GM18517 (cell line): Measurements from ENCODE around the gene MKLN1.
A peak's percentile ranks its signal among the peaks of the same experiment; 100 is the strongest.
"Not testable (repeated sequence)": the region's sequence is repeated elsewhere in the genome, so short reads cannot be mapped to it uniquely, and the experiment has no call there.

Experiments used
- ATAC-seq: cut with Tn5 transposase; IDR thresholded peaks from one replicate; pipeline ENCODE4 v1.9.1; 2021; ENCODE audit warnings: mild to moderate bottlenecking, moderate library complexity; ENCODE audit not compliant: unreplicated experiment

MKLN1 gene

DNA sequence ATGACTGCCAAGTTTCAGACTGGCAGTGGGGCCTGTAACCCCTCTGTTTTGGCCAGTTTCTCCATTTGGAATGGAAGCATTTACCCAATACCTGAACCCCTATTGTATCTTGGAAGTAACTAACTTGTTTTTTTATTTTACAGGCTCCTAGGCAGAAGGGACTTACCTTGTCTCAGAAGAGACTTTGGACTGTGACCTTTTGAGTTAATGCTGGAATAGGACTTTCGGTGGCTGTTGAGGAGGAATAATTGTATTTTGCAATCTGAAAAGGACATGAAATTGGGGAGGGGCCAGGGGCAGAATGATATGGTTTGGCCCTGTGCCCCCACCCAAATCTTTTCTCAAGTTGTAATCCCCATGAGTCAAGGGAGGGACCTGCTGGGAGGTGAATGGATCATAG, 20.0 kb upstream of the MKLN1 start:
- ATAC-seq = no peak

DNA sequence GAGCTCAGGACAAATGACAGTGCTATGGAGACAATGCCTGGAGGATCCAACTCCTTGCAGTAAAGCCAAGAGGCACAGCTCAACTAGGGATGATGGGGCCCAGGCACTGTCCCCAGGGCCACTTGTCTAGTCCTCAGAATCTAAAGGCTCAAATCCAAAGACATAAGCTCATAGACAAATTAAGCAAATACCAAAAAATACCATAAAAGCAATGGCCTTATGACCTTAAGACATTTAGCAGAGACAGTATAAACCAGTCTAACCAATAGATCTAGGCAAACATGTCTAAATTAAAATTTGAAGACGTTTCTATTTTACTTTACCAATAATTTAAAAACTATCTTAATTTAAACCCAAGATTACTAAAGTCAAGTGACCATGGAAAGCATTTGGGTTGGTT, 14.8 kb upstream of the MKLN1 start:
- no peak for ATAC-seq

DNA sequence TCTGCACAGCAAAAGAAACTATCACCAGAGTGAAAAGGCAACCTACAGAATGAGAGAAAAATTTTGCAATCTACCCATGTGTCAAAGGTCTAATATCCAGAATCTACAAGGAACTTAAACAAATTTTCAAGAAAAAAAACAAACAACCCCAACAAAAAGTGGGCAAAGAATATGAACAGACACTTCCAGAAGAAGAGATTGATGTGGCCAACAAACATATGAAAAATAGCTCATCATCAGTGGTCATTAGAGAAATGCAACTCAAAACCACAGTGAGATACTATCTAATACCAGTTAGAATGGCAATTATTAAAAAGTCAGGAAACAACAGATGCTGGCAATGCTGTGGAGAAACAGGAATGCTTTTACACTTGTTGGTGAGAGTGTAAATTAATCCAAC, 7.1 kb upstream of the MKLN1 start:
- no peak for ATAC-seq

DNA sequence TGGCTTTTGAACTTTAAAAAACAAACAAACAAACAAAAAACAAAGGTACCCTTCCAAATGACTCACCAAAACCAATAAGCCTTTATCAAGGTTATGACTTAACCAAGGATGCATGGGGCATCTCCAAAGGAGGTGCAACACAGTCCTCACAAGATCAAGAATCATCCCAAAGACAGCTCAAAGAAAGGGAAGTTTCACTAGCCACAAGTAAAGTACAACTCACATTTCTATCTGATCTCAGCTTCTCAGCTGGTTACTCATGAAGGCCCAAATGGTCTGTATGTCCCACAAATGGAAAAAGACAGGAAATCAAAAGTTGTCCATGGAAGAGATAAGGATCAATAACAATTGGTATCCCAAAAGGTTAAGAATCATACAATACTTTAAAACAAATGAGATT, 6.0 kb upstream of the MKLN1 start:
- no peak for ATAC-seq

DNA sequence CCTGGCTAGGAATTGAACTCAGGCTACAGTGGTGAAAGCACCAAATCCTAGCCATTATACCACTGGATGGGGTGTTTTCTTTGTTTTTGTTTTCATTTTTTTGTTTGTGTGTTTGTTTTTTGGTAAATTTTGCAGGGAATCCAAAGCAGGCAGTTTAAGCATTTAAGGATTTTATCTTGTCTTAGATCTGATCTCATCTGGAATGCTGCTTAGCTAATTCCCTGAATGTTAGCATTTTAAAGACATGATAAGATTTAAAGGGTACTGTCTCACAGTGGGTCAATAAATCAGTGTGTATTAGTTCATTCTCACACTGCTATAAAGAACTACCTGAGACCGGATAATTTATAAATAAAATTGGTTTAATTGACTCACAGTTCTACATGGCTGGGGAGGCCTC, 5.6 kb upstream of the MKLN1 start:
- ATAC-seq = no peak

DNA sequence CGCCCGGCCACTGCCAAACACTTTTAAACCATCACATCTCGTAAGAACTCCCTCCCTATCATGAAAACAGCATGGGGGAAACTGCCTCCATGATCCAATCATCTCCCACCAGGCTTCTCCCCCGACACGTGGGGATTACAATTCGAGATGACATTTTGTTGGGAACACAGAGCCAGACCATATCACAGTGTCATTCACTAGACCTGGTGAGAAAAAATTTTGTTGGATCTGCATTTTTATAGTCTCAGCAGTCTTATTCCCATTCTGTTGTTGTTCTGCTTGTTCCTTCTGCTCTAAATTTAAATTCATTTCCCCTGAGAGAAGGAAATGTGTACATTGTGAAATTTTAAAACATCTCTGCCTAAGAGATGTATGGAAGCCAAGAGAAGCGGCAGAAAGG, 4.8 kb upstream of the MKLN1 start:
- ATAC-seq = no peak

DNA sequence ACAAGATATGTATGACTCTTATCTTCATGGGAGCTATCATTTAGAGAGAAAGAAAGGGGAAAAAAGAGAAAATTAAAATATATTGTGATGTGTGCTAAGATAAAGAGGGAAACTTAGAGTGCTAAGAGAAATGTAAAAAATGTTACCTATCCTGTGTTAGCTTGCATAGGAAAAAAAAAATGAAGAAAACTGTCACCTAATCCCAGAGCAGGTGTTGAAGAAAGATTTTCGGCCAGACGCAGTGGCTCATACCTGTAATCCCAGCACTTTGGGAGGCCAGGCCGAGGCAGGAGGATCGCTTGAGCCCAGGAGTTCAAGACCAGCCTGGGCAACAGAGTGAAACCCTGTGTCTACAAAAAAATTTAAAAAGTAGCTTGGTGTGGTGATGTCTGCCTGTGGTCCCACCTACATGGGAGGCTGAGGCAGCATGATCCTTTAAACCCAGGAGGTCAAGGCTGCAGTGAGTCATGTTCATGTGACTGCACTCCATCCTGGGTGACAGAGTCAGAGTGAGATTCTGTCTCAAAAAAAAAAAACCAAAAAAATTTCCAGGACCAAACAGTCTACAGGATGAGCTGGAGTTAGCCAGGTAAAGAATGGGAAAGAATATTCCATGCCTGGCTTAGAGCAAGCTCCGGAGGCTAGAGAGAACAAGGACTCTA, 2.4 kb upstream of the MKLN1 start:
- ATAC-seq = no peak

DNA sequence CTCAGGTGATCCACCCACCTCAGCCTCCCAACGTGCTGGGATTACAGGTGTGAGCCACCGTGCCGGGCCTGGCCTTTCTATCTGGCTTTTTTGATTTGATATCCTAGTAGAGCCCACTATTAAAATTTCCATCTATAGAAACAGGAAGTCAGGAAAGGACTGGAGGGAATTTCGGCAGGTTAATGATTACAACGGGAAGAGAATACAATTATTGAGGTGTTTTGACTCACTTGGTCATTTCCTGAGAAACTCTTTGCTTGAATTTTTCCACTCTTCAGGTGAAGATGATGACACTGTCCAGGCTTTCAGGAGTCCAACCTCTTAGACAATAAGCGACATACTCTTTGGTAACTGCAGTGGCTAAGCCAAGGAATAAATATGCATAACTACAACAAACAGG, 1.1 kb upstream of the MKLN1 start:
- ATAC-seq = no peak

DNA sequence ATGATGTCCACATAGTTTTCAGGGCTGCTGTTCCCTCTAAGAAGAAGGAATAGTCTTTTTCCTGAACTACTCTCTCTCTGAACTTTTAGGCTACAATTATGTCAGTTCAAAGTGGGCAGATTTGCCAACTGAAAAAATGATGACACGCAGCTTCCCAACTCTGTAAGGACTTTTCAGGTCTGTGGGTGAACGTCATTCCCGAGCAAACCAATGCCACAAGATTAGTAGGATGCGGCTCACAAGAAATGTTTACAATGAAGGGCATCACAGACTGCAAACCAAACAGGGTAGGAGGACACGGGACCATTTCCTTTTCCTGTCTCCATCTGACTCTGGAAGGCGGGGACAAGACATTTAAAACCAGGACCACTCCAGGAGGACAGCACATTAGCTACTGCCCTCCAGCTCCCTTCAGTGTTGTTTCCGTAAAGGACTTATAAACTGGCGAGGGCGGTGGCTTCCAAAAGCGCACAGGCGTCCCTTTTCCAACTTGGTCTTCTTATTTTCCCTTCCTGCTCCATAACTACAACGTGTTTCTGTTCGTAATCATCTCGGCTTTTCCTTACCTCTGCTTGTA, 539 bp upstream of the MKLN1 start:
- peak; percentile 3 for ATAC-seq

DNA sequence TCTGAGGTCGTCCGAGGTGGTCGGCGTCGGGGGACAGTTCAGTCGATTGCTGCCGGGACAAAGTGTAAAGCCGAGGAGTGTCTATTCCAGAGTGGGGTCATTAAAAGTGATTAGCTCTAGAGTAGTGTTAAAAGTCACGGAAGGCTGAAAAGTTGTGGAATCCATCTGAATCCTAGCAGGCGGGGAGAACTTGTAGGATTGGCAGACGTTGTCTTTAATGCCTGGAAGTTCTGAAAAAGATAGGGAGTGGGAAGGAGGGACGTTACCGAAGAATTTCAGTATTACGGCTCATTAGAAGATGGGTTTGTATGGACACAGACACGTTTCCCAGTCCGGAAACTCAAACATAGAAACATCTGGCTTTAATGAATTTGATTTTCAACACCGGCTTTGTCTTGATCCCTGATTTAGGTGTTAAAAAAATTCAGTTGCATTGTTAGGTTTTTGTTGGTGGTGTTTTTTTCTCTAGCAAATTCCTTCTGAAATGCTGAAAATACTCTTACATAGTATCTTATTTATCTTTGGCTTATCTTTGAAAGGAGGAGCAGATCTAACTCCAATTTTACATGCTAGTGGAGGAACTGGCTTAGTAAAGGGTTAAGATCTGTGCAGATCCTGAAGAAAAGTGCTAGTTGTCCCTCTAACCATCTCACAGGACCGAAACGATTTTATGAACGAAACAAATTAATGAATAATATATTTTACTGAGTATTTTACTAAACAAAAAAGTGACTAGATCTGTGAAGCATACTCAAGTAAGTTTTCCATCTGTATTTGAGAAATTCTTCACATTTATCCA, 900 bp downstream of the MKLN1 start:
- no peak for ATAC-seq

DNA sequence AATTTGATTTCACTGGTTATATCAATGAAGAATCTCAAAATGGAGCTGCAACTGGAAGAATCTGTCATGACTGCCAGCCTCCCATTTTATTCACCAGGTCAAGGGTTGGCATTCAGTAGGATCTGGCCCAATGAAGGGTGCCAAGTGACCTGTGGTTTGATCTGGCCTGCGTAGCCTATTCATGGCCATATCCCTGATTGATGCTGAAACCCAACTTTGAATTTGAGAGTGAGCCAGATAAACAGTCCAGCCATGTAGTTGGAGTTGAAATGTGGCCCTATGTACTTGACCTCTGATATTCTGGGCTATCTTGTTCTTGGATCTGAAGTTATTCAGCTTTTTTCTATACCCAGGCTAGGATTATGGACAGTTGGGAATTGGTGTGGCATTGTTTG, 1.5 kb downstream of the MKLN1 start:
- no peak for ATAC-seq

DNA sequence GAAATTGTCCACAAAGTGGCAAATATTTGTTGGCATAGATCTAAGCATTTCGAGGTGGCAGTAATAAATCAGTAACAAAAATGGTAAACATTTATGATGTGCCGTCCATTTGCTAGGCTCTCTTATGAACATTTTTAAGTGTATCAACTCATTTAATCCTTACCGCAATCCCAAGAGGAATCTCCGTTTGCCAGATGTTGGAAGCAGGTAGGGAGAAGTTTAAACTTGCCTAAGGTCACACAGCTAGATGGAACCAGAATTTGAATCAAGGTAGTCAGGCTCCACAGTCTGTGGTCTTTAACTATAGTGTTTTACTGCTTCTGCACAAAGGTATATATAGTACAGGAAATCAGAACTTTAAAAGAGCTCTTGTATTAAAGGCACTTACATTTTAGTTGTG, 2.6 kb downstream of the MKLN1 start:
- no peak for ATAC-seq

DNA sequence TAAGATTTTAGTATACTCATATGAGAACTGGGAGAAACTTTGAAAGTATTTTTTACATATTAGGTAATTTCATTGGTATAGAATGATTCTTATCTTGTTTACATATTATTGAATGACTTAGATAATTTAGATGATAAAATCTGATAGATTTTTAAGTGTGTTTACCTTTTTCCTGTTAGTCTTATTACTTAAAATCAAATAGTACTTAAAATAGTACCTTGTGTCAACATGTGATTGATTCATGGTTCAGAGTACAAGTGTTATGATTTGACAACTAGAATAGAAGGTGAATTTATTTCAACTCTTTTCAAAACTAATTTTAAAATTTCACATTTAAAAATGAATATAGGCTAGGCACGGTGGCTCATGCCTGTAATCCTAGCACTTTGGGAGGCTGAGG, 4.1 kb downstream of the MKLN1 start:
- ATAC-seq = no peak

DNA sequence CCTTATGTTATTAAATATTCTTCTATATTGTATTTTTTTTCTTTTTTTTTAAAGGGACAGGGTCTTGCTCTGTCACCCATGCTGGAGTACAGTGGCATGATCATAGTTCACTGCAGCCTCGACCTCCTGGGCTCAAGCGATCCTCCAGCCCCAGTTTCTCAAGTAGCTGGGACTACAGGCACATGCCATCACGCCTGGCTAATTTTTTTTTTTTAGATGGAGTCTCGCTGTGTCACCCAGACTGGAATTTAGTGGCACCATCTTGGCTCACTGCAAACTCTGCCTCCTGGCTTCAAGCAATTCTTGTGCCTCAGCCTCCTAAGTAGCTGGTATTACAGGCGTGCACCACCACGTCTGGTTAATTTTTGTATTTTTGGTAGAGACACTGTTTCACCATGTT, 5.1 kb downstream of the MKLN1 start:
- not testable (repeated sequence) for ATAC-seq

DNA sequence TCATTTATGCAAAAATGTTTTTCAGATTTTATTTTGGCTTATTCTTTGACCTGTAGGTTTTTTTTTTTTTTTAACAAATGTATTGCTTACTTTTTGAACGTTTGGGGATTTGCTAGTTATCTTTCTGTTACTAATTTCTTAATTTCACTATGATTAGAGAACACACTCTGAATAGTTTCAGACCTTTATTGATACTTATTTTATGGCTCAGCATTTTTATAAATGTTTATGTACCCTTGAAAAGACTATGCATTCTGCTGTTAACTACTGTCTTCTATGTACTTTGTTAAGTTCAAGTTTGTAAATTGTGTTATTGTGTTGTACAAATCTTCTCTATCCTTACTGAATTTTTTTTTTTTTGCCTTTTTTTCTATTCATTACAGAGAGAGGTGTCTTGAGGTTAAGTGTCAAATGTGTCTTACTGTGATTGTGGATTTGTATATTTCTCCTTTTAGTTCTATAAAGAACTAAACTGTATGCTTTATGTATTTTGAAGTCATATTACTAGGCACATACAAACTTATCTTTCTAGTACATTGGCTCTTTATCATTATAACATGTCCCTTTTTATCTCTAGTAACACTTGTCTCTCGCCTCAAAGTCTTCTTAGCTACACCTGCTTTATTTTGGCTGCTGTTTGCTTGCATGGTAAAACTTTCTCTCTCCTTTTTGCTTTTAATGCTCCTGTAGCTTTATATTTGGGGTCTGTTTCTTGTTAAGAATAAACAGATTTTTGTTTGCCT, 8.1 kb downstream of the MKLN1 start:
- ATAC-seq = no peak

DNA sequence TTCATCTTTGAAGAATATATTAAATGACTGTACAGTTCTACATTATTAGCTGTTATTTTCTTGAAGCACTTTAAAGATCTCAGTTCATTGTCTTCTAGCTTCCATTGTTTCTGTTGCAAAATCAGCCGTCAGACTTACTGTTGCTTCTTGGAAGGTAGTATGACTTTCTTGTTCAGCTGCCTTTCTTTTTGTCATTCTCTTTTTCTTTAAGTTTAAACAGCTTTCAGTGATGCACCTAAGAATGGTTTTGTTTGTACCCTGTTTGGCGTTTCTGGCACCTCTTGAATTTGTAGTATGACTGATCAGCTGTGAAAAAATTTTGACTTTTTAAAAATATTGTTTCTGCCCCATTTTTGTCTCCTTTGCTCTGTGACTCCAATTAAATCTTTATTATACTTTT, 9.3 kb downstream of the MKLN1 start:
- no peak for ATAC-seq

DNA sequence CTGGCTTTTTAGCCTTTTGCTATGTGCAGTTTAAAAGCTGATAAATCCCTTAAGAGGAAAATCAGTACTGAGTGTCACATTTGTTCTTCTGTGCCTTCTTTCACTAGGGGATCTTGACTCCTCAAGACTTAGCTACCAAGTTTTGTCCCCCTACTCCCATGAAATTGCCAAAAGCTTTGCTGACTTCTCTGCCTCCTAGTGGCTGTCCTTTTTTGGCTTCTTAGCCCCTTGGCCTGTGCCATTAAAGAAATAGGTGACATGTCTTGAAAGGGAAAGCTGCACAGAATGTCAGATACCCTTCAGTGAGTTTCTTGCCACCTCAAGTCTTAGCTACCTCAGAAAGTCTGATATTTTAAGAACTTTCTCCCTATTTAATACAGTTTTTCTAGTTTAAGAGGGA, 10.5 kb downstream of the MKLN1 start:
- ATAC-seq = no peak

DNA sequence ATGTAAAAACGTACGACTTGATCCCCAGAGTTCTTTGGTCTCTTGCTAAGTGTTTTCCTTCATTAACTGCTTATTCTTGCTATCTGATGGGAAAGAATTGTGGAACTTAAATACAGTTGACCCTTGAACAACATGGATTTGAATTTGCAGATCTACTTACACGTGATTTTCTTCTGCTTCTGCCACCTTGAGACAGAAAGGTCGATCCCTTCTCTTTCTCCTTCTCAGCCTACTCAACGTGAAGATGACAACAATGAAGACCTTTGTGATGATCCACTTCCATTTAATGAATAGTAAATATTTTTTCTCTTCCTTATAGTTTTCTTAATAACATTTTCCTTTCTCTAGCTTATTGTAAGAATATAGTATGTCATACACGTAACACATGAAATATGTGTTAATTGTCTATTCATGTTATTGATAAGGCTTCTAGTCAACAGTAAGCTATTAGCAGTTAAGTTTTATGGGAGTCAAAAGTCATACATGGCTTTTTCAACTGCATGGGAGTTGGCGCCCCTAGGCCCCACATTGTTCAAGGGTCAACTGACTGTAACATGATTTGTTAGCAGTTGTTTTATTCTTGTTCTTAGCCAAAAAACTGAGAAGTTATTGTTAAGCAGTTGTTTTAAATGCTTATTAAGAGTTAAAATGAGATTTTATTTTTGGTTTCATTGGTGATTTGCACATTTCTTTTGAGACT, 11.2 kb downstream of the MKLN1 start:
- no peak for ATAC-seq

DNA sequence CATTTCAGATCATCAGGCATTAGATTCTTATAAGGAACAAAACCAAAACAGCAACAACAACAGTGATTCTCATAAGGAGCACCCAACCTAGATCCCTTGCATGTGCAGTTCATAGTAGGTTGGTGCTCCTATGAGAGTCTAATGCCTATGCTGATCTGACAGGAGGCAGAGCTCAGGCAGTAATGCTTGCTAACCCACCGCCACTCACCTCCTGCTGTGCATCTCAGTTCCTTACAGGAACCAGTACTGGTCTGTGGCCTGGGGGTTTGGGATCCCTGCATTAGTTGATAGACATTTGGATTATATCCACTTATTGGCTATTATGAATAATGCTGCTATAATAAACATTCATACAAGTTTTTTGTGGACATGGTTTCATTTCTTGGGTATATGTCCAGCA, 14.0 kb downstream of the MKLN1 start:
- ATAC-seq = no peak

DNA sequence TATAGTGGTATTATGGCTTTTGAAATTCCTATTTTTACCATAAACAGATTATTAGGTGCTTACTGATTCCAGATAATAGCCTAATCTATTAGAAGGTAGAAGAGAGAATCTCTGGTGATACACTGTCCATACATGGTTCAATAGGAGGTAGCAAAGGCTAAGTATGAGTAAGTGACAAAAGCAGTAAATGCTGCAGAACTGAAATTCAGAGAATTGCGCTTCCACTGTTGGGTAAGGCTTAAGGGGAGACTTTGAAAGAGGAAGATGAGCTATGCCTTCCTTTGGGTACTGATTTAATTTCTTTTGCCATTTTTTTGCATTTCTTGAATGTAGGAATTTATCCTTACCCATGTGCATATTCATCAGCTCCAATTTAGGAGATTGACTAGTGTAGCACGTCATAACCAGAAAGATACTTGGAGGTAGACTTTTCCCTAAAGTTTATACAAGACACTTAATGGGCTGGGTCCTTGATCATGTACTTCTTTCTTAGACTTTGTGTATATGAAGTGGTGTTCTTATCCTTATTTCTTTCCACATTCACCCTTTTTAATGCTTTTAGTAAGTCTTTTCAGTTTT, 15.3 kb downstream of the MKLN1 start:
- no peak for ATAC-seq
